C4-2B (cell line): ENCODE measurements around the gene TEX9.

ENCODE experiments used
- ZFX ChIP-seq: fragments of 450-650 bp; IDR thresholded peaks from 2 replicates; pipeline ENCODE4 v1.6.1; 2017
- TF ChIP-seq, protein P1 (sequence below): fragments of 450-650 bp; conservative IDR thresholded peaks from 2 replicates; pipeline ENCODE4 v1.5.1; 2017; ENCODE audit warnings: mild to moderate bottlenecking

DNA sequence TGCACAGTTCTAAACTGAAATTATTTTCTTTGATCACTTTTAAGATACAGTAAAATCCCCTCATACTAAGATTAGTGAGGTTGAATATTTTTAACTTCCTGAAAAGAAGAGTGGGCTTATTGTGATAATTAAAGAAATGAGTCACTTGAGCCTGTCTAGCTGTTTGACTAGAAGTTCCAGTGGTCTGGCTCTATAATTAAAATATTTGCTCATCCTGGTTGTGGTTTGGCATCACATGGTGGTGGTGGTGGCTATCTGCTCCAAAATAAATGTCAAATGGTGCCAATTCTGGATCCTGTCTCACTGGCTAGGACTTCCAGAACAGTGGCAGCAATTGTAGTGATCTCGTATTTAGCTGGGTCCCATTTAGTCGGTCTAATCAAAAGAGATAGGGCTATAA, 8.6 kb upstream of the TEX9 start:
- TF ChIP-seq, protein P1, sequence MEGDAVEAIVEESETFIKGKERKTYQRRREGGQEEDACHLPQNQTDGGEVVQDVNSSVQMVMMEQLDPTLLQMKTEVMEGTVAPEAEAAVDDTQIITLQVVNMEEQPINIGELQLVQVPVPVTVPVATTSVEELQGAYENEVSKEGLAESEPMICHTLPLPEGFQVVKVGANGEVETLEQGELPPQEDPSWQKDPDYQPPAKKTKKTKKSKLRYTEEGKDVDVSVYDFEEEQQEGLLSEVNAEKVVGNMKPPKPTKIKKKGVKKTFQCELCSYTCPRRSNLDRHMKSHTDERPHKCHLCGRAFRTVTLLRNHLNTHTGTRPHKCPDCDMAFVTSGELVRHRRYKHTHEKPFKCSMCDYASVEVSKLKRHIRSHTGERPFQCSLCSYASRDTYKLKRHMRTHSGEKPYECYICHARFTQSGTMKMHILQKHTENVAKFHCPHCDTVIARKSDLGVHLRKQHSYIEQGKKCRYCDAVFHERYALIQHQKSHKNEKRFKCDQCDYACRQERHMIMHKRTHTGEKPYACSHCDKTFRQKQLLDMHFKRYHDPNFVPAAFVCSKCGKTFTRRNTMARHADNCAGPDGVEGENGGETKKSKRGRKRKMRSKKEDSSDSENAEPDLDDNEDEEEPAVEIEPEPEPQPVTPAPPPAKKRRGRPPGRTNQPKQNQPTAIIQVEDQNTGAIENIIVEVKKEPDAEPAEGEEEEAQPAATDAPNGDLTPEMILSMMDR, result no peak
- no peak for TF ChIP-seq ZFX
